RWPE1 (cell line): ENCODE data around the gene MED27.
A peak's percentile ranks its signal among the peaks of the same experiment; 100 is the strongest.

Experiments used
- CTCF ChIA-PET: fragments of 350-600 bp; sonication (Branson Sonifier 250); formaldehyde crosslinking; extraction: SDS; loops from one replicate; lab custom pipeline; 2021; lab: Yijun Ruan, JAX
- POLR2A ChIA-PET: fragments of 400-600 bp; formaldehyde crosslinking; extraction: SDS; loops from one replicate; lab custom pipeline; 2020; ENCODE audit warnings: antibody characterized with exemption; ENCODE audit not compliant: low non-redundant PET; lab: Yijun Ruan, JAX
- DNase-seq: peaks from one replicate; pipeline ENCODE4 v3.0.0; 2012; ENCODE audit warnings: low spot score
- H3K27ac ChIP-seq: fragments of 450-650 bp; 2 replicates; pipeline ENCODE4 v1.5.1; 2017
- TF ChIP-seq, protein P1 (sequence below): fragments of 450-650 bp; conservative IDR thresholded peaks from 2 replicates; pipeline ENCODE4 v1.5.1; 2017; ENCODE audit warnings: low read depth, mild to moderate bottlenecking

MED27 gene

DNA sequence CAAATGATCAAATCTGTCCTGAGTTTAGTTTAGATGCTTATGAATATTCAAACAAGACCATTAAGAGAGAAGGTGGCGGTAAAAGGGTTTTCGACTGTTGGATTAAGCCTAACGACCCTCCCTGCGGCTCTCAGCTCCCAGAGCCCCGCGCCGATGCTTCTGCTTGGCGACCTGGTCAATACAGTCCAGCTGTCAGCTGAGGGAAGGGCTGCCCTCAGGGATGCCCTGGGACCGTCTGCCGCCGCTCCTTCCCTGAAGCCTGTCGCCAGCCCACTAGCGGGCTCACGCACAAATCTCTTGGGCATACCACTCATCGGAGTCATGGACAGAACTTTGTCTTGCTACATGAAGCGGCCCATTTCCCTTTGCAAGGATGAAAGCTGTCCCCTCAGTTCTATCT, 203.2 kb downstream of the MED27 start:
- CTCF ChIA-PET: no interaction called here
- no peak for DNase-seq
- TF ChIP-seq, protein P1, sequence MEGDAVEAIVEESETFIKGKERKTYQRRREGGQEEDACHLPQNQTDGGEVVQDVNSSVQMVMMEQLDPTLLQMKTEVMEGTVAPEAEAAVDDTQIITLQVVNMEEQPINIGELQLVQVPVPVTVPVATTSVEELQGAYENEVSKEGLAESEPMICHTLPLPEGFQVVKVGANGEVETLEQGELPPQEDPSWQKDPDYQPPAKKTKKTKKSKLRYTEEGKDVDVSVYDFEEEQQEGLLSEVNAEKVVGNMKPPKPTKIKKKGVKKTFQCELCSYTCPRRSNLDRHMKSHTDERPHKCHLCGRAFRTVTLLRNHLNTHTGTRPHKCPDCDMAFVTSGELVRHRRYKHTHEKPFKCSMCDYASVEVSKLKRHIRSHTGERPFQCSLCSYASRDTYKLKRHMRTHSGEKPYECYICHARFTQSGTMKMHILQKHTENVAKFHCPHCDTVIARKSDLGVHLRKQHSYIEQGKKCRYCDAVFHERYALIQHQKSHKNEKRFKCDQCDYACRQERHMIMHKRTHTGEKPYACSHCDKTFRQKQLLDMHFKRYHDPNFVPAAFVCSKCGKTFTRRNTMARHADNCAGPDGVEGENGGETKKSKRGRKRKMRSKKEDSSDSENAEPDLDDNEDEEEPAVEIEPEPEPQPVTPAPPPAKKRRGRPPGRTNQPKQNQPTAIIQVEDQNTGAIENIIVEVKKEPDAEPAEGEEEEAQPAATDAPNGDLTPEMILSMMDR: no peak
- POLR2A ChIA-PET: no interaction called here
- no peak overlapping the region for H3K27ac ChIP-seq

DNA sequence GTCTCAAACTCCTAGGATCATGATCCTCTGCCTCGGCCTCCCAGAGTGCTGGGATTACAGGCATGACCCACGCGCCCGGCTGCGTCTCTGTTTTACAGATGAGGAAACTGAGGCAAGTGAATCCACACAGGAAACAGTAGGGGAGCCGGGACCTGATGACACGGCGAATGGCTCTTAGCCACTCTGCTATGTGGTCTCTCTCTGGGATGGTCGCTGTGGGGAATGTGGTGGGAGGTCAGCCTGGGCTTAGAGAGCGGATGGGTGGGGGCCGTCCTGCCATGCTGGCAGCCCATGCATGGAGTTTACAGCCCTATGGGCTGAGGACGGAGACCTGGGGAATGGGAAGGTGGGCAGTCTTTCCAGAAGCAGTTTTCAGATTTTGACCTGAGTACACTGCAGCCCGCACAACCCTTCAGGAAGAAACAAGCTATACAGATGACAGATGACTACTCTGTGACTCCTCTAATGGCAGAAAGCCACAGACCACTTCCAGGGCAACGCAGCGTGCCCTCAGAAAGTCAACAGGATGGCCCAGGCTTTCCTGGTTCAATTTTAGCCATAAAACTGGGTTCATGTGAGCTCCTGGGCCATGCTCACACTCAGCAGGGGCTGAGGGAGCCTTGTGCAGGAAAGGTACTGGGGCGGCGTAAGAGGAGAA, 203.7 kb downstream of the MED27 start:
- POLR2A ChIA-PET: no interaction called here
- H3K27ac ChIP-seq: no peak overlapping the region
- CTCF ChIA-PET: no interaction called here
- peak; percentile 28 for DNase-seq
- TF ChIP-seq, protein P1: no peak

DNA sequence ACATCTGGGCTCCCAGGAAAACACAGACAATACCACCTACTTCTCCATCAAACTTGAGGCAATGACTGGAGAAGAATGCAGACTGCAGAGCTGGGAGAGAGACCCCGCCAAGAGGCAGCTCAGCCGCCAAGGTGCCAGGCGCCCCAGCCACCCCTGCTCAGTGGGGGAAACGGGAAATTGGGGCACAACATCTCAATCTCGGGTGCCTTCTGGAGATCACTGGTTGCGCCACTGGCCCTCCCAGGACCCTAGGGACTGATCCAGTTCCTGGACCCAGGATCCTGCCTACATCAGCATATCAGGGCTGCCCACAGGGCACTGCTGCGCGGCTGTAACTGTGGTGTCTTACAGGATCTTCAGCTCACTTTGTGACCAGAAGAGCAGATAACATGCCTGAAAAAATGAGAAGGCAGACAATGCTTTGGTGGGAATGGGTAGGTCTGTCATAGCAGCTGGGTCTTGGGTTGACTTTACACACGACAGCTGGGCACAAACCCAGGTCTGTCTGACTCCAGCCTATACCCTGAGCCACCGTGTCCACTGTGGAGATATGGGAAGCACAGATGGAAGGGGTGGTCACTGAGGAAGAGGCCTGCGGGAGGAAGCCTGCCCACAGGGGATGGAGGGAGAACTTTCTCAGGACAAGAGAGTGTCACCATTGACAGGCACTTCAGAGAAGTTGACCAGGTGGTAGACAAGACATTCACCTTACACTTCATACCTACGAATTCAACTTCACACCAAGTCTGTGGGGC, 204.6 kb downstream of the MED27 start:
- CTCF ChIA-PET: no interaction called here
- DNase-seq: no peak
- TF ChIP-seq, protein P1: no peak
- H3K27ac ChIP-seq: no peak overlapping the region
- POLR2A ChIA-PET: interaction anchor here (0.6 kb wide), 1 partner anchor 230 kb away, joined by 7 read pairs; no protein-coding TSS in a partner anchor

DNA sequence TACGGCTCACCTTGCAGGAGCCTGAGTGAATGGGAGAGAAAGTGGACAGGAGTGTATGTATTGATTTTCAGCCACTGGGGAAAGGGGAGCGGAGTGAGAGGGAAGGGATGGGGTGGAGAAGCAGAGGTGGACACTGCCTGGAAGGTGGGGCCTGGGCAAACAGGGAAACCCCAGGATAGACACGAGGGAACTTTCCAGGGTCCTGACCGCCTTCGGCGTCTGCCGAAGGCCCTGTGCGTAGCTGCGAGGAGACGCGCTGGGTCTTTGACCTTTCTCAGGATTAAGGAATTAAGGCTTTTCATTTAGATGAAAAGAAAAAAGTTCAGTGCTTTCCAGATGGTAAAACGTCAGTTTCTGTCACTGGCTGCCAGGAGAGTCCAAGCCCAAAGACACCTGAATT, 205.2 kb downstream of the MED27 start:
- no peak overlapping the region for H3K27ac ChIP-seq
- ChIA-PET POLR2A (no interaction called here), CTCF (no interaction called here)
- TF ChIP-seq, protein P1: no peak
- DNase-seq: no peak

DNA sequence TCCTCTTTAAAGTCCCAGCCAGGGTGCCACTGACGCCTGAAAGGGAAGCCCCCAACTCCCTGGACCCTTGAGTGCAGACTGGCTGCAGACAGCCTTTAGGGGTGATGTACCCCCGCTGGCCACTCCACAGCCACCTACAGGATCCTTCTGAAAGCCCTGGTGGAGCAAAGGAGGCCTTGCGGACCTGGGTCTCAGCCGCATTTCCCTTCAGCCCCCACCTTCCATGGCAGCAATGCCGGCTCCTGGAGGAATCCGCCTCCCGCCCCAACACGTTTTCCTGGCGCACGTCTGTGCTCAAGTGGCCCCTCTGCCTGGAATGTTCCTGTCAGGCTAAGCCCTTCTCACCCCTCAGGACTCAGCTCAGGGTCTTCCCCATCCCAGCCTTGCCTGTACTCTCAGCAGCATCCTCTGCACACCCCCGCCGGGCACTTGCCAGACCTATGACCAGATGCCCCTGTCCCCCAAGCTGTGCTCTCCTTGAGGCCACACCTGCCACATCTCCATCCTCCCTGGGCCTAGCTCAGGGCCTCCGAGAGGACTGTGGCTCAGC, 205.7 kb downstream of the MED27 start:
- POLR2A ChIA-PET: no interaction called here
- TF ChIP-seq, protein P1: no peak
- DNase-seq: no peak
- H3K27ac ChIP-seq: no peak overlapping the region
- CTCF ChIA-PET: no interaction called here

DNA sequence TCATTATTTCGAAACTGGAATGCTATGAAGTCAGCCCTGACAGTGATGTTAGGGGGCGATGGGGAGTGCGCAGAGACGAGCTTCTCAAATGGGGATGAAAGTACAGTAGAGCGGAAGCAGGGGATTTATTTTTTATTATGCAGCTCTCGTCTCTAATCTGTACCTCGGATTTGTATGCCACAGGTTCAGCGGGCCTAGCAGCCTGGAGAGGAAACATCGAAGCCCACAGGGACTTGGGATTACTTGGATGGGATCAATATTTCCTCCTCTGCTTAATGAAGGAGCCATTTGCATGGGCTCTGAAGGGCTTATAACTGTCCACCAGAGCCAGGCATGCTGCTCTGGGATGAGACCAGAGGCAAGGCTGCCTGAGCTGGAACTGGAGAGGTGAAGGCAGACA, 206.3 kb downstream of the MED27 start:
- POLR2A ChIA-PET: no interaction called here
- no peak overlapping the region for H3K27ac ChIP-seq

More for the DNA sequence above, 206.3 kb downstream of the MED27 start:
- CTCF ChIA-PET: no interaction called here
- TF ChIP-seq, protein P1: no peak
- DNase-seq: no peak
